Liver (tissue), 9 donors: Measurements from ENCODE around the gene GPD1. TPM values are rescaled to one million over a fixed set of nuclear protein-coding genes. Genes with fewer than 3 reads are reported as not detected.

Experiments
- DNase-seq: peaks from one replicate; pipeline ENCODE4 v3.0.0-alpha.2; 2017; ENCODE audit warnings: low spot score
- H3K27ac ChIP-seq, 2 donors: one replicate each; pipeline ENCODE4 v1.7.0; 2013; ENCODE audit warnings: inconsistent platforms in 2 of 2, low read length in 2 of 2, control low read depth in 1 of 2, low read depth in 1 of 2, mild to moderate bottlenecking in 1 of 2
- H3K27me3 ChIP-seq, 4 donors: one replicate each; pipeline versions ENCODE4 v1.6.1 to v1.7.0; 2013; ENCODE audit warnings: low read length in 3 of 4, inconsistent platforms in 1 of 4, mild to moderate bottlenecking in 1 of 4, moderate library complexity in 1 of 4; ENCODE audit not compliant: control insufficient read depth in 4 of 4, insufficient read depth in 4 of 4
- H3K36me3 ChIP-seq, 4 donors: one replicate each; pipeline versions ENCODE4 v1.6.1 to v1.7.0; 2013; ENCODE audit warnings: low read length in 3 of 4, mild to moderate bottlenecking in 3 of 4, low read depth in 1 of 4, moderate library complexity in 1 of 4; ENCODE audit not compliant: control insufficient read depth in 4 of 4, insufficient read depth in 3 of 4
- H3K4me1 ChIP-seq, 4 donors: one replicate each; pipeline versions ENCODE4 v1.6.1 to v1.7.0; 2013; ENCODE audit warnings: low read length in 3 of 4, mild to moderate bottlenecking in 3 of 4, moderate library complexity in 1 of 4; ENCODE audit not compliant: control insufficient read depth in 4 of 4, insufficient read depth in 4 of 4
- H3K4me3 ChIP-seq, 3 donors: one replicate each; pipeline versions ENCODE4 v1.6.1 to v1.7.0; 2013; ENCODE audit warnings: low read length in 3 of 3, control low read depth in 1 of 3, low read depth in 1 of 3, mild to moderate bottlenecking in 1 of 3
- H3K9ac ChIP-seq, 2 donors: one replicate each; pipeline ENCODE4 v1.7.0; 2013; ENCODE audit warnings: low read length in 2 of 2, mild to moderate bottlenecking in 2 of 2, moderate library complexity in 2 of 2, control low read depth in 1 of 2, low read depth in 1 of 2
- H3K9me3 ChIP-seq, 4 donors: one replicate each; pipeline versions ENCODE4 v1.6.1 to v1.7.0; 2013; ENCODE audit warnings: low read length in 3 of 4; ENCODE audit not compliant: control insufficient read depth in 4 of 4
- ATF3 ChIP-seq: IDR thresholded peaks from 2 replicates; pipeline ENCODE4 v1.6.1; 2016; ENCODE audit warnings: antibody characterized with exemption
- EGR1 ChIP-seq, 2 donors: IDR thresholded peaks; 2 replicates each; pipeline ENCODE4 v1.6.1; 2016 to 2018; ENCODE audit warnings: antibody characterized with exemption in 2 of 2, low read depth in 2 of 2
- FOXA1 ChIP-seq: IDR thresholded peaks from 2 replicates; pipeline ENCODE4 v1.6.1; 2016; ENCODE audit warnings: antibody characterized with exemption
- FOXA2 ChIP-seq: IDR thresholded peaks from 2 replicates; pipeline ENCODE4 v1.6.1; 2016; ENCODE audit warnings: antibody characterized with exemption
- GABPA ChIP-seq, 2 donors: IDR thresholded peaks in 1 of 2; conservative IDR thresholded peaks in 1 of 2; 2 replicates each; pipeline ENCODE4 v1.6.1; 2016; ENCODE audit warnings: antibody characterized with exemption in 2 of 2, mild to moderate bottlenecking in 1 of 2, moderate library complexity in 1 of 2
- HNF4A ChIP-seq, 2 donors: conservative IDR thresholded peaks; 2 replicates each; pipeline ENCODE4 v1.6.1; 2016; ENCODE audit warnings: antibody characterized with exemption in 2 of 2, mild to moderate bottlenecking in 2 of 2
- HNF4G ChIP-seq: IDR thresholded peaks from 2 replicates; pipeline ENCODE4 v1.6.1; 2016; ENCODE audit warnings: antibody characterized with exemption
- JUND ChIP-seq, 2 donors: IDR thresholded peaks; 2 replicates each; pipeline ENCODE4 v1.6.1; 2016; ENCODE audit warnings: antibody characterized with exemption in 2 of 2
- MAX ChIP-seq: IDR thresholded peaks from 2 replicates; pipeline ENCODE4 v1.6.1; 2016; ENCODE audit warnings: antibody characterized with exemption
- NR2F2 ChIP-seq: IDR thresholded peaks from 2 replicates; pipeline ENCODE4 v1.6.1; 2016; ENCODE audit warnings: antibody characterized with exemption
- RAD21 ChIP-seq, 2 donors: IDR thresholded peaks; 2 replicates each; pipeline ENCODE4 v1.6.1; 2016; ENCODE audit warnings: antibody characterized with exemption in 2 of 2, mild to moderate bottlenecking in 2 of 2
- RXRA ChIP-seq, 2 donors: IDR thresholded peaks; 2 replicates each; pipeline ENCODE4 v1.6.1; 2017 to 2018; ENCODE audit warnings: antibody characterized with exemption in 2 of 2, mild to moderate bottlenecking in 1 of 2
- SP1 ChIP-seq: IDR thresholded peaks from 2 replicates; pipeline ENCODE4 v1.6.1; 2018; ENCODE audit warnings: antibody characterized with exemption, mild to moderate bottlenecking
- TAF1 ChIP-seq: conservative IDR thresholded peaks from 2 replicates; pipeline ENCODE4 v1.6.1; 2016; ENCODE audit warnings: antibody characterized with exemption, mild to moderate bottlenecking
- YY1 ChIP-seq: IDR thresholded peaks from 2 replicates; pipeline ENCODE4 v1.6.1; 2016; ENCODE audit warnings: antibody characterized with exemption, mild to moderate bottlenecking
- WGBS: extraction: QIAGEN DNeasy Blood & Tissue Kit; methylation state at CpG from one replicate; pipeline ENCODE4 v1.1.7; 2013; 5-methylcytosine and 5-hydroxymethylcytosine counted together
- polyA plus RNA-seq, 2 donors: library from polyadenylated mRNA; stranded (reverse) in 1 of 2; unstranded in 1 of 2; fragments of 200-250 nt in 1 of 2; fragments of >200 nt in 1 of 2; fragmentation: Nextera tagmentation in 1 of 2; extraction: Ambion mirVana in 1 of 2; gene quantifications; one replicate each; pipeline versions ENCODE4 v1.2.1 to v1.2.3, GENCODE V29; 2013 to 2015
- total RNA-seq, 2 donors: library from RNA; depleted of rRNA; stranded (reverse); fragments of >200 nt; gene quantifications; one replicate each; pipeline ENCODE4 v1.2.3, GENCODE V29; 2014
- TF ChIP-seq, protein P1 (sequence below): IDR thresholded peaks from 2 replicates; pipeline ENCODE4 v1.6.1; 2016; ENCODE audit warnings: antibody characterized with exemption, mild to moderate bottlenecking
- TF ChIP-seq, protein P2 (sequence below): fragments of 150-350 bp; IDR thresholded peaks from 2 replicates; pipeline ENCODE4 v1.5.1; 2017; ENCODE audit warnings: improper control_type of control experiment, low read depth, low read length; ENCODE audit not compliant: missing input control
- TF ChIP-seq, protein P3 (sequence below): IDR thresholded peaks from 2 replicates; pipeline ENCODE4 v1.6.1; 2016; ENCODE audit warnings: antibody characterized with exemption
- donor health status: healthy.
- donor health status: healthy.
- donor health status: healthy.
- donor health status: healthy.
- donor health status: healthy.

Gene GPD1
- total and polyA plus RNA-seq, 4 donors: 12.0 to 323 (median 85.6) TPM

- WGBS: 76% methylated on average over 2 of the region's 2 CpGs
- DNase-seq: no peak
- no peak overlapping the region for H3K27ac ChIP-seq
These were observed 28.8 kb downstream of the GPD1 start for GRCh38 chr12:50132505-50133135.

GRCh38 chr12:50142993-50143392, 39.2 kb downstream of the GPD1 start:
- H3K9me3 ChIP-seq: no peaks in the 10 kb centered on the region
- H3K27me3 ChIP-seq: no peaks in the 10 kb centered on the region
- H3K4me1 ChIP-seq: no peaks in the 10 kb centered on the region
- H3K9ac ChIP-seq: no peak overlapping the region
- 85% methylated on average over 8 of the region's 8 CpGs for WGBS
- no peak overlapping the region for H3K4me3 ChIP-seq
- TF ChIP-seq FOXA1 (no peak), TAF1 (no peak), FOXA2 (no peak), SP1 (no peak), JUND (IDR thresholded peaks at IDR 0.05) (no peak)
- H3K27ac ChIP-seq: no peak overlapping the region
- DNase-seq: no peak
- peaks cover 0 to 11% (median 3%) of the 10 kb centered on the region in 4 donors for H3K36me3 ChIP-seq

More at GRCh38 chr12:50132505-50133135, 28.8 kb downstream of the GPD1 start:
- Histone ChIP-seq H3K4me1 (peaks cover 0 to 2% (median 0%) of the 10 kb centered on the region in 4 donors), H3K36me3 (peaks cover 0 to 23% (median 14%) of the 10 kb centered on the region in 4 donors), H3K4me3 (no peak overlapping the region), H3K9ac (no peak overlapping the region), H3K27me3 (no peaks in the 10 kb centered on the region), H3K9me3 (no peaks in the 10 kb centered on the region)
- TF ChIP-seq HNF4A (conservative IDR thresholded peaks at IDR 0.05) (peak in 1 of 2 donors; percentile 25), RXRA (IDR thresholded peaks at IDR 0.05) (peak in 1 of 2 donors; percentile 10), NR2F2 (peak; percentile 64), RAD21 (IDR thresholded peaks at IDR 0.05) (peak; percentile 56 to 71)
- TF ChIP-seq, protein P1, sequence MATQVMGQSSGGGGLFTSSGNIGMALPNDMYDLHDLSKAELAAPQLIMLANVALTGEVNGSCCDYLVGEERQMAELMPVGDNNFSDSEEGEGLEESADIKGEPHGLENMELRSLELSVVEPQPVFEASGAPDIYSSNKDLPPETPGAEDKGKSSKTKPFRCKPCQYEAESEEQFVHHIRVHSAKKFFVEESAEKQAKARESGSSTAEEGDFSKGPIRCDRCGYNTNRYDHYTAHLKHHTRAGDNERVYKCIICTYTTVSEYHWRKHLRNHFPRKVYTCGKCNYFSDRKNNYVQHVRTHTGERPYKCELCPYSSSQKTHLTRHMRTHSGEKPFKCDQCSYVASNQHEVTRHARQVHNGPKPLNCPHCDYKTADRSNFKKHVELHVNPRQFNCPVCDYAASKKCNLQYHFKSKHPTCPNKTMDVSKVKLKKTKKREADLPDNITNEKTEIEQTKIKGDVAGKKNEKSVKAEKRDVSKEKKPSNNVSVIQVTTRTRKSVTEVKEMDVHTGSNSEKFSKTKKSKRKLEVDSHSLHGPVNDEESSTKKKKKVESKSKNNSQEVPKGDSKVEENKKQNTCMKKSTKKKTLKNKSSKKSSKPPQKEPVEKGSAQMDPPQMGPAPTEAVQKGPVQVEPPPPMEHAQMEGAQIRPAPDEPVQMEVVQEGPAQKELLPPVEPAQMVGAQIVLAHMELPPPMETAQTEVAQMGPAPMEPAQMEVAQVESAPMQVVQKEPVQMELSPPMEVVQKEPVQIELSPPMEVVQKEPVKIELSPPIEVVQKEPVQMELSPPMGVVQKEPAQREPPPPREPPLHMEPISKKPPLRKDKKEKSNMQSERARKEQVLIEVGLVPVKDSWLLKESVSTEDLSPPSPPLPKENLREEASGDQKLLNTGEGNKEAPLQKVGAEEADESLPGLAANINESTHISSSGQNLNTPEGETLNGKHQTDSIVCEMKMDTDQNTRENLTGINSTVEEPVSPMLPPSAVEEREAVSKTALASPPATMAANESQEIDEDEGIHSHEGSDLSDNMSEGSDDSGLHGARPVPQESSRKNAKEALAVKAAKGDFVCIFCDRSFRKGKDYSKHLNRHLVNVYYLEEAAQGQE: no peak
- TF ChIP-seq, protein P2, sequence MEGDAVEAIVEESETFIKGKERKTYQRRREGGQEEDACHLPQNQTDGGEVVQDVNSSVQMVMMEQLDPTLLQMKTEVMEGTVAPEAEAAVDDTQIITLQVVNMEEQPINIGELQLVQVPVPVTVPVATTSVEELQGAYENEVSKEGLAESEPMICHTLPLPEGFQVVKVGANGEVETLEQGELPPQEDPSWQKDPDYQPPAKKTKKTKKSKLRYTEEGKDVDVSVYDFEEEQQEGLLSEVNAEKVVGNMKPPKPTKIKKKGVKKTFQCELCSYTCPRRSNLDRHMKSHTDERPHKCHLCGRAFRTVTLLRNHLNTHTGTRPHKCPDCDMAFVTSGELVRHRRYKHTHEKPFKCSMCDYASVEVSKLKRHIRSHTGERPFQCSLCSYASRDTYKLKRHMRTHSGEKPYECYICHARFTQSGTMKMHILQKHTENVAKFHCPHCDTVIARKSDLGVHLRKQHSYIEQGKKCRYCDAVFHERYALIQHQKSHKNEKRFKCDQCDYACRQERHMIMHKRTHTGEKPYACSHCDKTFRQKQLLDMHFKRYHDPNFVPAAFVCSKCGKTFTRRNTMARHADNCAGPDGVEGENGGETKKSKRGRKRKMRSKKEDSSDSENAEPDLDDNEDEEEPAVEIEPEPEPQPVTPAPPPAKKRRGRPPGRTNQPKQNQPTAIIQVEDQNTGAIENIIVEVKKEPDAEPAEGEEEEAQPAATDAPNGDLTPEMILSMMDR: peak; percentile 42

DNA sequence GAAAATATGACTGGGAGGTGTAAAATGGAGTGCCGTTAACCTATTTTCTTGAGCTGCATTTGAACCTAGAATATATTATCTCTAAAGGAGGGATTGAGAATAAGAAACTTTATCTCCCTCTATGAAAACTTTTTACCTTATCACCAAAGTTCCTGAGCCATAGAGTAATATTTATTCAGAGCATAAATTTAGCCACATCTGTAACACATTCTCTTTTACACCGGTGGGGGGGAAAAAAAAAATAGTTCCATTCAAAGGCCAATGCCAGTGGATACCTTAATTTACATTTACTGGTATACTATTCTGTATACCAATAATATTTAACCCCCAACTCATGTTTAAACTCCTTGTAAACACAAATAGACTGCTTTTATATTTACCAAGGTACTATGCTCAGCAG, 41.6 kb downstream of the GPD1 start:
- no peak for DNase-seq
- WGBS: 95% methylated on average over 2 of the region's 2 CpGs
- Histone ChIP-seq H3K27me3 (no peaks in the 10 kb centered on the region), H3K36me3 (peaks cover 0 to 11% (median 2%) of the 10 kb centered on the region in 4 donors), H3K9ac (no peak overlapping the region), H3K4me1 (no peaks in the 10 kb centered on the region), H3K4me3 (no peak overlapping the region), H3K27ac (no peak overlapping the region), H3K9me3 (no peaks in the 10 kb centered on the region)
- TF ChIP-seq TAF1 (no peak), ATF3 (no peak), SP1 (no peak), GABPA (IDR thresholded peaks at IDR 0.05 in 1 of 2, conservative IDR thresholded peaks at IDR 0.05 in 1 of 2) (no peak), MAX (no peak), EGR1 (IDR thresholded peaks at IDR 0.05; ENCODE audit: low read depth in 2 of 2) (no peak), YY1 (no peak), RAD21 (IDR thresholded peaks at IDR 0.05) (no peak), HNF4A (conservative IDR thresholded peaks at IDR 0.05) (no peak), HNF4G (no peak), FOXA1 (no peak)
- TF ChIP-seq, protein P3, sequence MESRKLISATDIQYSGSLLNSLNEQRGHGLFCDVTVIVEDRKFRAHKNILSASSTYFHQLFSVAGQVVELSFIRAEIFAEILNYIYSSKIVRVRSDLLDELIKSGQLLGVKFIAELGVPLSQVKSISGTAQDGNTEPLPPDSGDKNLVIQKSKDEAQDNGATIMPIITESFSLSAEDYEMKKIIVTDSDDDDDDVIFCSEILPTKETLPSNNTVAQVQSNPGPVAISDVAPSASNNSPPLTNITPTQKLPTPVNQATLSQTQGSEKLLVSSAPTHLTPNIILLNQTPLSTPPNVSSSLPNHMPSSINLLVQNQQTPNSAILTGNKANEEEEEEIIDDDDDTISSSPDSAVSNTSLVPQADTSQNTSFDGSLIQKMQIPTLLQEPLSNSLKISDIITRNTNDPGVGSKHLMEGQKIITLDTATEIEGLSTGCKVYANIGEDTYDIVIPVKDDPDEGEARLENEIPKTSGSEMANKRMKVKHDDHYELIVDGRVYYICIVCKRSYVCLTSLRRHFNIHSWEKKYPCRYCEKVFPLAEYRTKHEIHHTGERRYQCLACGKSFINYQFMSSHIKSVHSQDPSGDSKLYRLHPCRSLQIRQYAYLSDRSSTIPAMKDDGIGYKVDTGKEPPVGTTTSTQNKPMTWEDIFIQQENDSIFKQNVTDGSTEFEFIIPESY: no peak
- TF ChIP-seq, protein P2: no peak
